GM18499 (cell line): ENCODE data around the gene FAM72C.
"Not testable (repeated sequence)": the region's sequence is repeated elsewhere in the genome, so short reads cannot be mapped to it uniquely, and the experiment has no call there.

Source experiments
- ATAC-seq: cut with Tn5 transposase; IDR thresholded peaks from one replicate; pipeline ENCODE4 v1.9.1; 2021; ENCODE audit warnings: moderate number of reproducible peaks; ENCODE audit not compliant: insufficient read depth, unreplicated experiment

FAM72C gene

GRCh38 chr1:143987868-143988267, 16.1 kb upstream of the FAM72C start:
- ATAC-seq: not testable (repeated sequence)

DNA sequence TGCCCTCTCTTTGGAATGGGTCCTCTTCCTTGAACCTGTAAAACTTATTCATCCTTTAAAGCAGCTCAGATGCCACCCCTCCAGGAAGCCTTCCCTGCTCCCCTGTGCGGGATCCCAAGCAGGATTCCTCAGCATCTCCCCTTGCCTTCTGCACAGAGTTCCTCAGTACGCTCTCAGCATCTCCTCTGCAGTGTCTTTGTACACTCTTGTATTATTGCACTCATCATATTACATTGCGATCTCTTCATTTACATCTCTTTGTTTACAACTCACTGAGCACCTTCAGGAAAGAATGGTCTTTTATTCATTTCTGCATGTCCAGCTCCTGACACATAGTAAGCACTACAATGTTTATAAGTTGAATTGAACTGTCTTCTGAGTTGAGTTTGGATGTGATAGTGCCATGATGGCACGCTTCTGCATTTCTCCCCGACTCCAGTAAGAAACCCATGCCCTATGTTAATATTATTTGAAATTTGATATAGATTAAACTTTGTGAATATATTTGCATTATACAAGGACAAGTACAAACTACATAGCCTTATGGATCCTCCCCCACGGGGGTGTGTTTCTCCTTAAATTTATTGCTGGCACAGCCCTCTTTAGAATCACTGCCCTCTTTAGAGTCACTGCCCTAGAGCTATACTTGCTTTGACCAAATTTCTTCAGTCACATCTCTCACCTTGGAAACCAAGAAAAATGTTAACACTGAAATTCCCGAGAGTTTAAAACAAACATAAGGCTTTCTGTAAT, 13.1 kb upstream of the FAM72C start:
- ATAC-seq: not testable (repeated sequence)

DNA sequence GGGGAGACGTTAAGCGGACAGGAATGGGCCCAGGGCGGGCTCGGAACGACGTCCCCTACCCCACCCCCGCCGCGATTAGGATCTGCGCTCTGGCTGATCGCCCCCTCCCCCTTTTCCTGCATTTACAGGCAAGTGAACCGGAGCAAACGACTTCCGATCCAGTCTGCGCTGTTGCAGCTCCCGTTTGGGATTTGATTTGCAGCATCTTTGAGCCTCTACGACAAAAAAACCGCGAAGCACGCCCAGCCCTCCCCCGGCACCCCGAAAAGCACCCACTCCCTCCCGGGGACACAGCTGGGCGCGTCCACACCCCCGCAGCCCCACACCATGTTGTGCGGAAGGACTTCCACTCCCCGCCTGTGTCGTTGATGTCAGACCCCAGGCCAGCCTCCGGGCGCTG, 2.6 kb upstream of the FAM72C start:
- not testable (repeated sequence) for ATAC-seq

DNA sequence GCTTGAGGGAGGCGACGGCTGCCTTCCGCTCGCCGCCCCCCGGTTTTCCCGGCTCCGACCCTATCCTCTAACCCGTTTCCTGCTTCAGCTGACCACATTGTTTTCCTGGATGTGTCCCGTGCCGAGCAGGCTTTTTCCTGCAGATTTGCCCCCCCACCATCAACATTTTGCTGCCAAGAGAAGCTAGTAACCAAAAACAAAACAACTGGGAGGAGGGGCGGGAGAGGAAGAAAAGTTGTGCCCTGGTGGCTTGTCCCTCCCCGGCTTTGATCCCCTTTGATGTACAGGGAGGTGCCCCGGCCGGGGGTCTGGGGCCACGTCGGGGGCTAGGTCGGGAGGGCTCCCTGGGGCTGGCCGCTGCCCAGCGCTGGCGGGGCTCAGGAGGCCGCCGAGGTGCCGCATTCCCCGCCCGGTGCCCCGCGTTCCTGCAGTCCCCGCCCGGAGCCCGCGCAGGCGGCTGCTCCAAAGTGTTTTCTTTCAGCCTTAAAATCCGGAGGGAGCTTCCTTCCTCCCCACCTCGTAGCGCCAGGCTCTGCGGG, 2.2 kb upstream of the FAM72C start:
- ATAC-seq: not testable (repeated sequence)

DNA sequence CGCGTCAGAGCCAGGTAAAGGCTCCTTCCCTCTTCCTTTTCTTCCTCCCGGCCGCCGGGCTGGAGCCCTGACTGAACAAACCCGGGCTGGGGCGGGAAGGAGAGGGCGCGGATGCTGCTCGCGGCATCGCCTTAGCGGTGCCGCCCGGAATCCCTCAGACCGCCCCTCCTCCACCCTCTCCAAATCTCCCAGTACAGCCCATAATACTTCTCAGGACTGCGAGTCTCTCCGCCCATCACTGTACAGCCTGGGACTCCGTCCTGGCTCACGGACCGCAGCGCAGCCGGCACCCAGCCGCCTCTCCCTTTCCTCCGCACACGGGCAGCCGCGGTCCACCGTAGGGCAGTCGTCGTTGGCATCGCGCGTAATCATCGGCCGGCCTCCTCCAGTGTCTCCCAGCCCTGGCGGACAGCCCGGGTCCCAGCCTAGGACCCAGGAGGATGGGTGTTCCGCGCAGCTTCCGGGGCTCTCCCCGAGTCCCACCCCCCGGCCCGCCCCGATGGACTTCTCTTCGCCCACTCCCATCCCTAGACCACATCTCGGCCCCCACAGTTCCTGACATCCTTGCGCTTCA, 1.1 kb upstream of the FAM72C start:
- ATAC-seq: not testable (repeated sequence)

DNA sequence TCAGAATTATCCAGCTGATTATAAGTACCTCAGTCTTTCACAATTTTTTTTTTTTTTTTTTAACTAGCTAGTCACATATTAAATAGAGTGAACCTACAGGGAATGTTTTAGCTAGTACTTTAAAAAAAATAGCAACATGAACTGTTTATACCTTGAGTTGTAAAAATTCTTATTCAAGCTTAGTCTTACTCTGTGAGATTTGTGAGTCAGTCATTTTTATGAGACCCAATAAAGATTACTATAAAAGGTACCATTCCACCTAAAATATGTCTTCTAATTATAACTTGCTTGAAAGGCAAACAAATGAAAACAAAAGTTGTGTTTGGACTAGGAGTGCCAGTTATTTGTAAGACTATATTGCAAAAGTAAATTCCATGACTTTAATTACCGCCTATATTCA, 5.9 kb downstream of the FAM72C start:
- not testable (repeated sequence) for ATAC-seq

DNA sequence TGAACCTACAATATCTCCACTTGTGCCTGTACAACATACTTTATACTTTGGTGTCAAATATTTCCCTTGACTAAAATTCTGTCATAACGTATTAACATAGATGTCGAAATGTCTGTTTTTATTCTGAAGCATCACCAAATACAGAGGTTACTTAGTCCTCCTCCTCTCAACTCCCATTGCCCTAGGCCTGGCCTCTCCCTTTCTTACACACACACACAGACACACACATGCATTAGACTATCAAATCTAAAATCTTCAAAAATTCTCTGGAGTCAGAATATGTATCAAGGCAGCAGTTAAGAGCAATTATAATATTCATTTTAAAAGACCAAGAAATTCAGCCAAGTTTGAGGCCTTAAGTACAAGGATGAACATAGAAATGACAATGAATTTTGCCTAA, 7.5 kb downstream of the FAM72C start:
- ATAC-seq: not testable (repeated sequence)

- ATAC-seq: not testable (repeated sequence)
These were observed 15.9 kb downstream of the FAM72C start for GRCh38 chr1:143955930-143956329.

DNA sequence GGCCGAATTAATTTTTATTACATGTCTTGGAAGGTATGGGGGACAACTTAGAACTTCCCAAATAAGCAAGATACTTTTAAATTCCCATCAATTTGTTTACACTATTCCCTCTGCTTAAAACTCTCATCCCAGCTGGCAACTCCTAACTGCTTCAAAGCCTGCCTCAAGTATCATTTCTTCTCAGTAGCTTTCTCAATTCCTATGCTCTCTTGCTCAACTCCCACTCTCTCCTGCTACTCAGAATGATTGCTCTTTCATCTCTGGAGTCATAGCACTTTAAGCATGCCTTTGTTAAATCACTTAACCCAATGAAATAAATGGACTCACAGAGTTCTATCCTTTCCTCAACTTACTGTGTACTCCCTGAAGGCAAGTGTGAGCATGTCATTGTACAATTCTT, 18.9 kb downstream of the FAM72C start:
- ATAC-seq: not testable (repeated sequence)

DNA sequence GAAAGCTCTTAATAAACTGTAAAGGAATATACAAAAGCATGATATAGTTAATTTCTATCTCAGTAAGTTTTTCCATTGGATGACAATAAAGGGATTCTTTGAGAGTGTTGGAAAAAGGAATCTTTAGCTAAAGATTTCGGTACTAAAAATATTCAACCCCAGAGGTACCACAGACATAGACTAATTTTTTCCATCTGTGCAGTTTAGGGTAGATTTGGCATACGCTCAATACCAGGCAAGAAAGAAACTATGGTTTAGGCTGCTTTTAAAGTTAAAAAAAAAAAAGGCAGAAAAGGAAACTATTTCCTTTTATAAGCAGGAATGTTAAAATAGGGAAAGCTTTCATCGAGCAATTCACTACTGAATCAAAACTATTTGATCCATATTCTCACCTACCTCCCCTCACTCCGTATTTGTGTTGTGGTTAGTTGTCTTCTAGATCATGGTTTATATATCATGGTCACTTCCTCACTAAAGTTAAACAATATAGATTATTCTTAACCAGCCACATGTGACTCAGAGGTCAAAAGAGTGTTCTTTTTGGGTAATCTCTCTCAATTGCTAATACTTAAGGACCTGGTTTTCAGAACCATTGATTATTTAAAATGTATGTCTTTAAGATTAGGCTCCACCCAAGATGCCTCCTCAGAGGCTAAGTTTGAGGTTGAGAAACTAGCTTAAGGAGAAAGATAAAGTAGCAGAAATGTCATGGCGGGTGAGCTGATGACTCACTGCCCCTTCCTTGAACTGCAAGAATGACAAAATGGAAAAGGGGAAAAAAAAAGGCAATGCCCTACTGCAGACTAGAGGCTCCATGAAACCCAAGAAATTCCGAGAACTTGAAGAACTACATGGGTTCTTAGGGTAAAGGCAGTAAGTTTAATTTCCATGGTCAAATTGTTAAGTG, 20.0 kb downstream of the FAM72C start:
- not testable (repeated sequence) for ATAC-seq

DNA sequence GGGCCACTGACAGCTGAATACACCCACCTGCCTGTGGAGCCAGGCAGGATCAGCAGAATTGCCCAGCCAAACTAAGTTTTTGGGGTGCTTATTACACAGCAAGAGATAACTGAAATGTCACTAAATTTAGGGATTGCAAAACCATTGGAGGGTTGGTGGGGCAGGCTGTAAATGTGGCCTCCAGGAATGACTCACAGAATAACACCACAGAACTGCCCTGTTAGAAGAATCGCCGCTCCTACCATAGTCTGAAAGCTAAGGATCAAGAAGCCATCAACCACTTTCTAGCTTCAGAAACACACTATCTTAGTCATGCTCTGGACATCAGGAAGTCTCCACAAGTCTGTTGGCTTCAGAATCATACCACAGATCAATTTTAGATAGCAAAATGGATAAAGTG, 24.0 kb downstream of the FAM72C start:
- ATAC-seq: not testable (repeated sequence)

DNA sequence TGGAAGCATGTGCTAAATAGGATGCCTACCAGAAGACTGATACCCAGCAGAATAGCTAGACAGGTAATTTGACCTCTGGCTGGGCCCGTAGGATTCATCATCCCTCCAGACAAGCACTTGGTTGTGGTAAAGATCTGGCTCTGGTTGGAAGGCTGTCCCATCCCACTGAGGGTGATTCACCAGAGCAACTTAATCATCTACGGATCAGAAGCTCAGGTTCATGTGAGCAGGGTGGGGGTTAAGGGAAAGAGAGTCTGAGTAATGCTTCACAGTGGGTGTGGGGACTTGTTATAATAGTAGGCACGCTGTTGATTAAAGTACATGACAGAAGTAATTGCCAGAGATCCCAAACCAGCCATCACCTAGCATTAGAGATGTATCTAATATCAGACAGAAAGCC, 26.5 kb downstream of the FAM72C start:
- ATAC-seq: not testable (repeated sequence)

DNA sequence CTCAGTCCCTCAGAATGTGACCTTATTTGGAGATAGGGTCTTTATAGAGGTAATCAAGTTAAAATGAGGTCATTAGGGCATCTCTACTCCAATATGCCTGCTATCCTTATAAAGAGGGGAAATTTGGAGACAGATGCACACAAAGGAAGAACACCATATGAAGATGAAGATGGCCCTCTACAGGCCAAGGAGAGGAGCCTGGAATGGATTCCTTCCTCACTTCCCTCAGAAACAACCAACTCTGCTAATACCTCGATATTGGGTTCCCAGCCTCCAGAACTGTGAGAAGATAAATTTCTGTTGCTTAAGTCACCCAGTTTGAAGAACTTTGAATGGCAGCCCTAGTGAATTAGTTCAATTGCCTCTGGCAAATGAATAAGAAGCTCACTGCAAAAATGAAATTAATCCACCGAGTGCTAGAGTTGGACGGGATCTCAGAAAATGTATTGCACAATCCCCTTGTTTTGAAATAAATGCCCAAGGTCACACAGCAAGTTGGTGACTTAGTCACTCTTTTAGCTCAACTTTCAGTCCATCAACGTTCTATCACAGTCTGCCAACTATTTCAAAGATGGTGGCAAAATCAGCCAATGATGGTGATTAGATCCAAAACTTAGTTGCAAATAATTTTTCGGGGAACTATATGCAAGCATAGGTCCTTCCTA, 27.1 kb downstream of the FAM72C start:
- not testable (repeated sequence) for ATAC-seq

DNA sequence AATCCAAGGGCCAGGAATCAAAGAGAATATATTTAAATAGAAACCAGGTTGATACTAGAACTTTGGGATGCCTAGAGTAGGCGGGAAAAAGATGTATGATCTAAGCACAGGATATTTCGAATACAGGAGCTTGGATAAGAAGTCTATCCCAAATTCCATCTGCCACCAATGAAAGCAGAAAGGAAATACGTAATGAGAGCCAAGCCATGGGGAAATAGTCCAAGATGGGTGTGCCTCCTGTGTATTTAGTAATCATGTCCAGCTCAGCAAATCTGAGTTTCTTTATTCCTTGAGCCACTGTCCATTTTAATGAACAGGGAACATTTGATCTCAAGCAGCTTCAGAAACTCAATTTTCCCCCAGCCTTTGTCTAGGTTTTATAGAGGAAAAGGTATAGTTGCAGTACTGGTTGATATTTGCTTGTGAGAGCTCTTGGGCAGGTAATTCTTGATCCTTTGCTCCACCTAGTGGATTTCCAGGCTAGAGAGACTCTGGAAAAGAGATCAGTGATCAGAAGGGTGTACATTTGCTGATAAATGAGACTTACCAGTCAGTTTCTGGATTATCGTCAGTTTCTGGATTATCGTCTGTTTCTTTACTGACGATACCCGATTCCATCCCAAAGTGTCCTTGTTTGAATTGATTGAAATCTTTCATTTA, 28.3 kb downstream of the FAM72C start:
- ATAC-seq: not testable (repeated sequence)

GRCh38 chr1:143942238-143942860, 29.4 kb downstream of the FAM72C start:
- not testable (repeated sequence) for ATAC-seq

DNA sequence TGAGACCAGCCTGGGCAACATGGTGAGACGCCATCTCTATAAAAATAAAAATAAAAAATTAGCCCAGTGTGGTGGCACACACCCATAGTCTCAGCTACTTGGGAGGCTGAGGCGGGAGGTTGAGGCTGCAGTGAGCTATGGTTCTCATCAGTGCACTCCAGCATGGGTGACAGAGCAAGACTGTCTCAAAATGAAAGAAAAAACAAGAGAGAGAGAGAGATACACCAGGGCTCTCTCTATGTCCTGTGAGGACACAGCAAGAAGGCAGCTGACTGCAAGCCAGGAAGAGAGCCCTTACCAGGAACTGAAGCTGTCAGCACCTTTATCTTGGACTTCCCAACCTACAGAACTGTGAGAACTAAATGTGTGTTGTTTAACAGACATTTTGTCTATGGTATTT, 32.1 kb downstream of the FAM72C start:
- ATAC-seq: not testable (repeated sequence)

DNA sequence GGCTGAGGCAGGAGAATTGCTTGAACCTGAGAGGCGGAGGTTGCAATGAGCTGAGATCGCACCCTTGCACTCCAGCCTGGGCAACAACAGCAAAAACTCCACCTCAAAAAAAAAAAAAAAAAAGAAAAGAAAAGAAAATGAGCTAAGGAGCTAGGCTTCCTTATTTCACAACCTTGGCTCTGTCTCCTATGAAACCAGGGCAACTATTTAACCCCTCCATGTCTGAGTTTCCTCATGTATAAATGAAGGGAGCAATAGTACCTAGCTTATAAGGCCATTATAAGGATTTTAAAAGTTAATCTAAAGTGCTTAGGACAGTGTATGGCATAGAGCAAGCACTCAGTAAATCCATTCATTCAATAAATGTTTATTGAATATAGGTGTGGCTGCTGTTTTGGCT, 32.9 kb downstream of the FAM72C start:
- not testable (repeated sequence) for ATAC-seq

- ATAC-seq: not testable (repeated sequence)
These were observed 35.2 kb downstream of the FAM72C start for GRCh38 chr1:143936457-143937115.

- ATAC-seq: not testable (repeated sequence)
These were observed 52.7 kb downstream of the FAM72C start for GRCh38 chr1:143919127-143919526.
